K562 (cell line): ENCODE results near the gene IKBKE. TPM values are rescaled to one million over a fixed set of nuclear protein-coding genes. Genes with fewer than 3 reads are reported as not detected.
A peak's percentile ranks its signal among the peaks of the same experiment; 100 is the strongest.

Experiments used
- ATAC-seq: fragments of 200-7000 bp; cut with Tn5 transposase; 3 replicates; pipeline ENCODE4 v1.9.1; 2020; ENCODE audit warnings: moderate library complexity
- BruUV-seq: library from RNA; stranded (reverse); fragments of 400-500 nt; replicated peaks from 2 replicates; lab custom pipeline; 2021; lab: Mats Ljungman, UMichigan
- CTCF ChIA-PET: fragments of 300-600 bp; formaldehyde crosslinking; extraction: SDS; loops from one replicate; lab custom pipeline; 2021; ENCODE audit warnings: low intra/inter-chr PET ratio; lab: Yijun Ruan, JAX
- POLR2A ChIA-PET: fragments of 300-600, 350-650 bp; sonication (Branson Sonifier 250); formaldehyde crosslinking; extraction: SDS; loops from one replicate; lab custom pipeline; 2021; ENCODE audit warnings: antibody characterized with exemption, inconsistent platforms; lab: Yijun Ruan, JAX
- DNase-seq, 4 experiments: peaks; one replicate each; pipeline versions ENCODE4 v3.0.0 to v3.0.0-alpha.2; 2011 to 2018; ENCODE audit warnings: low spot score in 3 of 4, mixed read lengths in 3 of 4; ENCODE audit errors: extremely low read depth in 1 of 4
- FAIRE-seq: peaks from 2 replicates; lab custom pipeline; 2011; peaks lifted over from hg19 to GRCh38; lab: Jason Lieb, UNC
- H2AFZ ChIP-seq: 2 replicates; pipeline ENCODE4 v1.6.0; 2011; ENCODE audit warnings: low read depth, low read length, control low read depth, inconsistent platforms
- H3K27ac ChIP-seq: fragments of 200-600 bp; 3 replicates; pipeline ENCODE4 v1.8.0; 2011; ENCODE audit warnings: low read depth, mild to moderate bottlenecking, control low read depth, inconsistent platforms, low read length, moderate library complexity, mixed read lengths; ENCODE audit errors: extremely low read depth
- H3K27me3 ChIP-seq, 2 experiments: fragments of 300-600 bp in 1 of 2; 2 replicates in 1 of 2; 3 replicates in 1 of 2; pipeline versions ENCODE4 v1.6.0 to v1.8.0; 2011; ENCODE audit warnings: inconsistent platforms in 2 of 2, low read length in 2 of 2, mild to moderate bottlenecking in 1 of 2, mixed read lengths in 1 of 2, moderate library complexity in 1 of 2; ENCODE audit not compliant: control insufficient read depth in 2 of 2, insufficient read depth in 2 of 2
- H3K36me3 ChIP-seq: fragments of 300-600 bp; 3 replicates; pipeline ENCODE4 v1.8.0; 2011; ENCODE audit warnings: mild to moderate bottlenecking, low read length, inconsistent platforms; ENCODE audit not compliant: control insufficient read depth, insufficient read depth
- H3K4me1 ChIP-seq, 2 experiments: fragments of 200-600 bp in 1 of 2; replicated peaks in 1 of 2; 2 replicates in 1 of 2; 3 replicates in 1 of 2; pipeline versions ENCODE4 v1.5.1 to v1.8.0; 2011; ENCODE audit warnings: inconsistent platforms in 2 of 2, low read length in 2 of 2, mild to moderate bottlenecking in 1 of 2, mixed read lengths in 1 of 2, moderate library complexity in 1 of 2; ENCODE audit not compliant: control insufficient read depth in 2 of 2, insufficient read depth in 2 of 2
- H3K4me2 ChIP-seq: 2 replicates; pipeline ENCODE4 v1.6.1; 2011; ENCODE audit warnings: low read length, control low read depth, inconsistent platforms, mixed read lengths; ENCODE audit not compliant: insufficient read depth
- H3K4me3 ChIP-seq: fragments of 200-600 bp; sonication (generic), shearing (Covaris generic); 2 replicates; pipeline ENCODE4 v1.5.1; 2016; ENCODE audit warnings: control low read depth, inconsistent platforms
- H3K79me2 ChIP-seq: fragments of 200-600 bp; 3 replicates; pipeline ENCODE4 v1.8.0; 2011; ENCODE audit warnings: low read length, inconsistent platforms; ENCODE audit not compliant: control insufficient read depth, insufficient read depth
- H3K9ac ChIP-seq, 2 experiments: 2 replicates each; pipeline versions ENCODE4 v1.6.0 to v1.6.1; 2011; ENCODE audit warnings: low read depth in 2 of 2, low read length in 2 of 2, control low read depth in 1 of 2, inconsistent platforms in 1 of 2, mild to moderate bottlenecking in 1 of 2, mixed read lengths in 1 of 2; ENCODE audit not compliant: insufficient read depth in 1 of 2
- H3K9me1 ChIP-seq: one replicate; pipeline ENCODE4 v1.6.0; 2011; ENCODE audit warnings: inconsistent platforms, mild to moderate bottlenecking, low read length, moderate library complexity; ENCODE audit not compliant: control insufficient read depth, insufficient read depth
- H3K9me3 ChIP-seq: replicated peaks from 2 replicates; pipeline ENCODE4 v1.5.1; 2011; ENCODE audit warnings: low read depth, low read length, inconsistent platforms; ENCODE audit not compliant: control insufficient read depth, insufficient read depth
- H4K20me1 ChIP-seq: replicated peaks from 2 replicates; pipeline ENCODE4 v1.6.1; 2011; ENCODE audit warnings: low read length, inconsistent platforms, mixed read lengths; ENCODE audit not compliant: control insufficient read depth, insufficient read depth
- ATF3 ChIP-seq, 2 experiments: fragments of 450-650 bp in 1 of 2; sonication (generic) in 1 of 2; formaldehyde crosslinking in 1 of 2; IDR thresholded peaks in 1 of 2; conservative IDR thresholded peaks in 1 of 2; 2 replicates each; pipeline versions ENCODE4 v1.6.1 to v1.8.1; 2016 to 2023; ENCODE audit warnings: mild to moderate bottlenecking in 2 of 2, moderate library complexity in 2 of 2, inconsistent platforms in 1 of 2, missing genetic modification reagents in 1 of 2
- DPF2 ChIP-seq: fragments of 450-650 bp; IDR thresholded peaks from 2 replicates; pipeline ENCODE4 v1.6.1; 2016
- HDGF ChIP-seq: fragments of 450-650 bp; IDR thresholded peaks from 2 replicates; pipeline ENCODE4 v1.6.1; 2016
- KAT7 ChIP-seq: sonication (generic); formaldehyde crosslinking; IDR thresholded peaks from 2 replicates; pipeline ENCODE4 v1.8.0; 2022; ENCODE audit warnings: missing genetic modification reagents, mild to moderate bottlenecking, borderline replicate concordance
- MCM3 ChIP-seq: fragments of 450-650 bp; IDR thresholded peaks from 2 replicates; pipeline ENCODE4 v1.6.1; 2016
- PML ChIP-seq: IDR thresholded peaks from 2 replicates; pipeline ENCODE4 v1.6.1; 2012; ENCODE audit warnings: low read length, inconsistent platforms
- RCOR1 ChIP-seq, 2 experiments: IDR thresholded peaks; 2 replicates each; pipeline ENCODE4 v1.6.1; 2012; ENCODE audit warnings: low read depth in 2 of 2, low read length in 2 of 2, borderline replicate concordance in 1 of 2, improper control_type of control experiment in 1 of 2
- TEAD4 ChIP-seq, 2 experiments: sonication (generic) in 1 of 2; formaldehyde crosslinking in 1 of 2; IDR thresholded peaks; 2 replicates each; pipeline versions ENCODE4 v1.6.1 to v1.8.0; 2012 to 2022; ENCODE audit warnings: borderline replicate concordance in 1 of 2, inconsistent platforms in 1 of 2, low read length in 1 of 2, mild to moderate bottlenecking in 1 of 2, missing genetic modification reagents in 1 of 2
- WGBS: fragments of 100-300 bp; shearing (Covaris generic); methylation state at CpG from one replicate; pipeline ENCODE4 v1.1.6; 2016; ENCODE audit warnings: low coverage, mixed read lengths; ENCODE audit not compliant: insufficient coverage; ENCODE audit errors: missing lambda C conversion rate; 5-methylcytosine and 5-hydroxymethylcytosine counted together
- in situ Hi-C: fragments of 300-500 bp; cut with MboI; formaldehyde crosslinking; loops from 4 replicates; pipeline ENCODE4 v1.15.0; 2018; ENCODE audit warnings: inconsistent platforms, mixed read lengths
- intact Hi-C: fragments of 100-400 bp; cut with micrococcal nuclease; formaldehyde crosslinking; loops from 2 replicates; pipeline ENCODE4 v1.14.2; 2022
- polyA plus RNA-seq, 8 experiments: library from polyadenylated mRNA; depleted of rRNA in 4 of 8; stranded (reverse) in 5 of 8; unstranded in 3 of 8; fragments of >200 nt; fragmentation: Nextera tagmentation in 2 of 8; fragmentation: Illumina TruSeq in 1 of 8; extraction: Ambion mirVana in 2 of 8; extraction: Trizol in 1 of 8; gene quantifications; 2 replicates each; pipeline versions ENCODE4 v1.2.1 to v1.2.3, GENCODE V29; 2011 to 2014; ENCODE audit warnings: inconsistent platforms in 1 of 8, missing spikeins in 1 of 8
- total RNA-seq, 7 experiments: library from RNA; depleted of rRNA in 6 of 7; stranded (reverse); fragments of >200 nt in 6 of 7; fragmentation: Illumina TruSeq in 2 of 7; extraction: Trizol in 2 of 7; gene quantifications; 2 replicates each; pipeline versions ENCODE4 v1.2.1 to v1.2.3, GENCODE V29; 2011 to 2021; ENCODE audit warnings: low replicate concordance in 1 of 7
- TF ChIP-seq, protein P1 (sequence below): sonication (generic); formaldehyde crosslinking; IDR thresholded peaks from 2 replicates; pipeline ENCODE4 v1.8.1; 2023; ENCODE audit warnings: mild to moderate bottlenecking, missing genetic modification reagents
- TF ChIP-seq, protein P2 (sequence below): fragments of 450-650 bp; formaldehyde crosslinking; IDR thresholded peaks from 2 replicates; pipeline ENCODE4 v1.4.0; 2020; ENCODE audit warnings: mild to moderate bottlenecking, moderate library complexity
- TF ChIP-seq, protein P3 (sequence below), 3 experiments: IDR thresholded peaks in 2 of 3; conservative IDR thresholded peaks in 1 of 3; 2 replicates each; pipeline ENCODE4 v1.5.1; 2011 to 2012; ENCODE audit warnings: low read length in 3 of 3, mild to moderate bottlenecking in 3 of 3, control low read depth in 2 of 3, improper control_type of control experiment in 1 of 3, inconsistent platforms in 1 of 3, low read depth in 1 of 3, mixed read lengths in 1 of 3, moderate library complexity in 1 of 3; ENCODE audit not compliant: insufficient read depth in 2 of 3

The IKBKE gene
- total and polyA plus RNA-seq, 9 of the 15 experiments (the other 6 are each of a cell fraction or from before 2014, with no cell fraction given), result 2.3 to 9.0 (median 4.8) TPM

DNA sequence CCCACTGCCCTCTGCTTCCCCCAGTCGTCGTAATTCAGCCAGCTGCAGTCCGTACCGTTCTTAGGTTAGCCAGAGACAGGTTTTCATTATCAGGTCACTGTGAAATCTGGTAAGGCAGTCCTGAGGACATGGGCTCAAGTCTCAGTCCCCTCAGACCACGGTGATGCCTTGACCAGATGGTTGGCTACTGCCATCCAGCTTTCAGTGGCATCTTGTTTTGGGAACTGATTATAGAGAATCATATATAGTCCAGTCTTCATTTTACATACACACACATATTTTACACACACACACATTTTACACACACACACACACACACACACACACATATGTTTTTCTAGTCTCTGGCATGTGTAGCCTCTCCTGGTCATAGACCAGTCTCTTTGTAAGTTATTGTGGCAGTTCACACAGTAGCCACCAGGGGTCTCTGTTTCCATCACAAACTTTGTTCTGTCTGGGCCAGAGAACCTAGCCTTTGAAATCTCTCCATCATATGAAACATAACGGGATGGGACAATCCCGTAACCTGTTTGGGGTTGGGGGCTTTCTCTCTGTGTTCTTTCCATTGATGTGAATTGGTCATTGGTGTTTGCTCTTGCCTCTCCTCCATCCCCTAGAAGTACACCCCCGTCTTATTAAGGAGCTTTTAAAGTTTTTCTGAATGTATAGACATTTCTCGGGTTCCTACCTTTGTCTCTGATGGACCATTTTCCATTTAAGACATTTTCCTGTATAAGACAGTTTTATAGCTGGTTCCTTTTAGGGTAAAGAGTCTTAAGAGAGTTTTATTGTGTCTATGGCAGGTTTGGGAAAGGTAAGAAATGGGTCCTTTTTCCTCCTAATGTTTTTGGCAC is 8.4 kb upstream of the IKBKE start:
- in situ Hi-C loops, result no loop called here
- Histone ChIP-seq H3K27me3 (peaks cover 0 to 2% of the 10 kb centered on the region in 2 experiments; a peak in 2 of 5 replicates), H3K79me2 (no peaks in the 10 kb centered on the region), H3K27ac (no peak overlapping the region), H3K9me3 (no peaks in the 10 kb centered on the region), H3K4me2 (no peak overlapping the region), H3K4me3 (no peak overlapping the region), H3K9me1 (no peaks in the 10 kb centered on the region), H3K9ac (no peak overlapping the region), H2AFZ (no peak overlapping the region), H4K20me1 (no peaks in the 10 kb centered on the region), H3K36me3 (peaks cover 7% of the 10 kb centered on the region; the same call in 1 of the 3 replicates), H3K4me1 (peaks cover 3 to 16% of the 10 kb centered on the region in 2 experiments)
- POLR2A ChIA-PET, result no interaction called here
- FAIRE-seq (peak; percentile 87), ATAC-seq (peak; percentile 91), DNase-seq (peak; percentile 74 to 85 (median 82))
- no TSS peak for BruUV-seq
- intact Hi-C loops, result no loop called here
- CTCF ChIA-PET, result interaction anchor here (0.8 to 1.2 kb wide), 4 partner anchors 122 to 616 kb away, joined by 3 read pairs; no protein-coding TSS in a partner anchor
- WGBS, result 49% methylated on average over 9 of the region's 9 CpGs
- no peak for TF ChIP-seq ATF3 (IDR thresholded peaks at IDR 0.05)
- peak; percentile 68; the same call in 1 of the 2 replicates for TF ChIP-seq ATF3 (CRISPR knock-in tag; conservative IDR thresholded peaks at IDR 0.05)
- TF ChIP-seq PML, result no peak
- peak in 1 of 2 experiments; percentile 39; a peak in 1 of 4 replicates for TF ChIP-seq RCOR1 (IDR thresholded peaks at IDR 0.05; ENCODE audit: borderline replicate concordance in 1 of 2, low read depth in 2 of 2, low read length in 2 of 2)
- TF ChIP-seq KAT7 (CRISPR knock-in tag), result no peak
- TF ChIP-seq, protein P1, sequence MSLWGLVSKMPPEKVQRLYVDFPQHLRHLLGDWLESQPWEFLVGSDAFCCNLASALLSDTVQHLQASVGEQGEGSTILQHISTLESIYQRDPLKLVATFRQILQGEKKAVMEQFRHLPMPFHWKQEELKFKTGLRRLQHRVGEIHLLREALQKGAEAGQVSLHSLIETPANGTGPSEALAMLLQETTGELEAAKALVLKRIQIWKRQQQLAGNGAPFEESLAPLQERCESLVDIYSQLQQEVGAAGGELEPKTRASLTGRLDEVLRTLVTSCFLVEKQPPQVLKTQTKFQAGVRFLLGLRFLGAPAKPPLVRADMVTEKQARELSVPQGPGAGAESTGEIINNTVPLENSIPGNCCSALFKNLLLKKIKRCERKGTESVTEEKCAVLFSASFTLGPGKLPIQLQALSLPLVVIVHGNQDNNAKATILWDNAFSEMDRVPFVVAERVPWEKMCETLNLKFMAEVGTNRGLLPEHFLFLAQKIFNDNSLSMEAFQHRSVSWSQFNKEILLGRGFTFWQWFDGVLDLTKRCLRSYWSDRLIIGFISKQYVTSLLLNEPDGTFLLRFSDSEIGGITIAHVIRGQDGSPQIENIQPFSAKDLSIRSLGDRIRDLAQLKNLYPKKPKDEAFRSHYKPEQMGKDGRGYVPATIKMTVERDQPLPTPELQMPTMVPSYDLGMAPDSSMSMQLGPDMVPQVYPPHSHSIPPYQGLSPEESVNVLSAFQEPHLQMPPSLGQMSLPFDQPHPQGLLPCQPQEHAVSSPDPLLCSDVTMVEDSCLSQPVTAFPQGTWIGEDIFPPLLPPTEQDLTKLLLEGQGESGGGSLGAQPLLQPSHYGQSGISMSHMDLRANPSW (CRISPR knock-in tag), result no peak
- 0 out of 2 replicates have a peak, but pooled peaks have one; percentile 15 for TF ChIP-seq TEAD4 (IDR thresholded peaks at IDR 0.05; ENCODE audit: low read length)
- TF ChIP-seq TEAD4 (CRISPR knock-in tag; IDR thresholded peaks at IDR 0.05; ENCODE audit: borderline replicate concordance), result no peak
- TF ChIP-seq, protein P2, sequence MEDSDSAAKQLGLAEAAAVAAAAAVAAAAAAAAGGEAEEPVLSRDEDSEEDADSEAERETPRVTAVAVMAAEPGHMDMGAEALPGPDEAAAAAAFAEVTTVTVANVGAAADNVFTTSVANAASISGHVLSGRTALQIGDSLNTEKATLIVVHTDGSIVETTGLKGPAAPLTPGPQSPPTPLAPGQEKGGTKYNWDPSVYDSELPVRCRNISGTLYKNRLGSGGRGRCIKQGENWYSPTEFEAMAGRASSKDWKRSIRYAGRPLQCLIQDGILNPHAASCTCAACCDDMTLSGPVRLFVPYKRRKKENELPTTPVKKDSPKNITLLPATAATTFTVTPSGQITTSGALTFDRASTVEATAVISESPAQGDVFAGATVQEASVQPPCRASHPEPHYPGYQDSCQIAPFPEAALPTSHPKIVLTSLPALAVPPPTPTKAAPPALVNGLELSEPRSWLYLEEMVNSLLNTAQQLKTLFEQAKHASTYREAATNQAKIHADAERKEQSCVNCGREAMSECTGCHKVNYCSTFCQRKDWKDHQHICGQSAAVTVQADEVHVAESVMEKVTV (CRISPR knock-in tag), result peak; percentile 25; the same call in 1 of the 2 replicates
- TF ChIP-seq DPF2, result peak; percentile 19; the same call in 1 of the 2 replicates
- TF ChIP-seq, protein P3, sequence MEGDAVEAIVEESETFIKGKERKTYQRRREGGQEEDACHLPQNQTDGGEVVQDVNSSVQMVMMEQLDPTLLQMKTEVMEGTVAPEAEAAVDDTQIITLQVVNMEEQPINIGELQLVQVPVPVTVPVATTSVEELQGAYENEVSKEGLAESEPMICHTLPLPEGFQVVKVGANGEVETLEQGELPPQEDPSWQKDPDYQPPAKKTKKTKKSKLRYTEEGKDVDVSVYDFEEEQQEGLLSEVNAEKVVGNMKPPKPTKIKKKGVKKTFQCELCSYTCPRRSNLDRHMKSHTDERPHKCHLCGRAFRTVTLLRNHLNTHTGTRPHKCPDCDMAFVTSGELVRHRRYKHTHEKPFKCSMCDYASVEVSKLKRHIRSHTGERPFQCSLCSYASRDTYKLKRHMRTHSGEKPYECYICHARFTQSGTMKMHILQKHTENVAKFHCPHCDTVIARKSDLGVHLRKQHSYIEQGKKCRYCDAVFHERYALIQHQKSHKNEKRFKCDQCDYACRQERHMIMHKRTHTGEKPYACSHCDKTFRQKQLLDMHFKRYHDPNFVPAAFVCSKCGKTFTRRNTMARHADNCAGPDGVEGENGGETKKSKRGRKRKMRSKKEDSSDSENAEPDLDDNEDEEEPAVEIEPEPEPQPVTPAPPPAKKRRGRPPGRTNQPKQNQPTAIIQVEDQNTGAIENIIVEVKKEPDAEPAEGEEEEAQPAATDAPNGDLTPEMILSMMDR (IDR thresholded peaks at IDR 0.05 in 2 of 3, conservative IDR thresholded peaks at IDR 0.05 in 1 of 3; ENCODE audit: insufficient read depth in 2 of 3, low read depth in 1 of 3, low read length in 3 of 3), result peak; percentile 78 to 93 (median 90)
- TF ChIP-seq HDGF, result peak; percentile 84; the same call in 1 of the 2 replicates
- no peak for TF ChIP-seq MCM3
